DMS 273 (cell line): ENCODE data around the gene ZFYVE1.
"Not testable (repeated sequence)": the region's sequence is repeated elsewhere in the genome, so short reads cannot be mapped to it uniquely, and the experiment has no call there.

Source experiments
- DNase-seq: peaks from one replicate; lab custom pipeline; 2025; ENCODE audit not compliant: unreplicated experiment; lab: John Stamatoyannopoulos, UW

ZFYVE1 gene

GRCh38 chr14:73007835-73008234 lies 19.1 kb downstream of the ZFYVE1 start:
- DNase-seq = no peak

GRCh38 chr14:73004641-73005040 lies 22.3 kb downstream of the ZFYVE1 start:
- DNase-seq = not testable (repeated sequence)

GRCh38 chr14:73003681-73004080 lies 23.2 kb downstream of the ZFYVE1 start:
- no peak for DNase-seq

GRCh38 chr14:73000073-73000472 lies 26.8 kb downstream of the ZFYVE1 start:
- DNase-seq = no peak

- no peak for DNase-seq
Observed at GRCh38 chr14:72999316-72999715, 27.6 kb downstream of the ZFYVE1 start.

- DNase-seq = no peak
Observed at GRCh38 chr14:72998252-72998903, 28.5 kb downstream of the ZFYVE1 start.

- no peak for DNase-seq
Observed at GRCh38 chr14:72996916-72997315, 30.0 kb downstream of the ZFYVE1 start.

- DNase-seq = no peak
Observed at GRCh38 chr14:72990171-72990570, 36.7 kb downstream of the ZFYVE1 start.

GRCh38 chr14:72986857-72987256 lies 40.0 kb downstream of the ZFYVE1 start:
- no peak for DNase-seq

- no peak for DNase-seq
Observed at GRCh38 chr14:72986214-72986613, 40.7 kb downstream of the ZFYVE1 start.

GRCh38 chr14:72982146-72982708 lies 44.7 kb downstream of the ZFYVE1 start:
- no peak for DNase-seq

- no peak for DNase-seq
Observed at GRCh38 chr14:72980863-72981262, 46.0 kb downstream of the ZFYVE1 start.

GRCh38 chr14:72978856-72979255 lies 48.0 kb downstream of the ZFYVE1 start:
- no peak for DNase-seq

- DNase-seq = peak; percentile 31
Observed at GRCh38 chr14:72975770-72976169, 51.1 kb downstream of the ZFYVE1 start.

- DNase-seq = no peak
Observed at GRCh38 chr14:72974661-72975060, 52.2 kb downstream of the ZFYVE1 start.

GRCh38 chr14:72970824-72971434 lies 56.0 kb downstream of the ZFYVE1 start:
- no peak for DNase-seq

- DNase-seq = no peak
Observed at GRCh38 chr14:72970058-72970630, 56.8 kb downstream of the ZFYVE1 start.

GRCh38 chr14:72968316-72968715 lies 58.6 kb downstream of the ZFYVE1 start:
- DNase-seq = no peak

GRCh38 chr14:72966038-72966437 lies 60.9 kb downstream of the ZFYVE1 start:
- DNase-seq = no peak

GRCh38 chr14:72965249-72965648 lies 61.7 kb downstream of the ZFYVE1 start:
- no peak for DNase-seq

- peak; percentile 88 for DNase-seq
Observed at GRCh38 chr14:72962829-72963312, 64.0 kb downstream of the ZFYVE1 start.

GRCh38 chr14:72962336-72962754 lies 64.6 kb downstream of the ZFYVE1 start:
- peak; percentile 78 for DNase-seq
